ENCODE data around the gene FAM3C.

Gene FAM3C

DNA sequence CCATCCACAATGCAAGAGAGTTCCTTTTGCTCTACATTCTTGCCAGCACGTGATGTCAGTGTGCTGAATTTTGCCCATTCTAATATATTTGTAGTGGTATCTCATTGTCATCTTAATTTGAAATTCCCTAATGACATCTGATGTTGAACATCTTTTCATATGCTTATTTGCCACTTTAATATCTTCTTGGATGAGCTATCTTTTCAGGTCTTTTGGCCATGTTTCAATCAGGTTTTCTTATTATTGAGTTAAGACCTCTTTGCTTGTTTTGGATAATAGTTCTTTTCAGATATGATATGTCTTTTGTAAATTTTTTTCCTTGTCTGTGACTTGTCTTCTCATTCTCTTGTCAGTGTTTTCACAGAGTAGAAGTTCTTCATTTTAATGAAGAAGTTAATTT lies 20.4 kb upstream of the FAM3C start:
- Histone ChIP-seq H3K4me1 (no peaks in the 10 kb centered on the region; the same call in 1 of the 2 replicates), H3K9me3 (no peaks in the 10 kb centered on the region), H3K36me3 (no peaks in the 10 kb centered on the region), H3K4me3 (ENCODE audit: low read depth, low read length) (no peak overlapping the region), H3K27me3 (no peaks in the 10 kb centered on the region)
- no peak for DNase-seq
- TF ChIP-seq, protein P1, sequence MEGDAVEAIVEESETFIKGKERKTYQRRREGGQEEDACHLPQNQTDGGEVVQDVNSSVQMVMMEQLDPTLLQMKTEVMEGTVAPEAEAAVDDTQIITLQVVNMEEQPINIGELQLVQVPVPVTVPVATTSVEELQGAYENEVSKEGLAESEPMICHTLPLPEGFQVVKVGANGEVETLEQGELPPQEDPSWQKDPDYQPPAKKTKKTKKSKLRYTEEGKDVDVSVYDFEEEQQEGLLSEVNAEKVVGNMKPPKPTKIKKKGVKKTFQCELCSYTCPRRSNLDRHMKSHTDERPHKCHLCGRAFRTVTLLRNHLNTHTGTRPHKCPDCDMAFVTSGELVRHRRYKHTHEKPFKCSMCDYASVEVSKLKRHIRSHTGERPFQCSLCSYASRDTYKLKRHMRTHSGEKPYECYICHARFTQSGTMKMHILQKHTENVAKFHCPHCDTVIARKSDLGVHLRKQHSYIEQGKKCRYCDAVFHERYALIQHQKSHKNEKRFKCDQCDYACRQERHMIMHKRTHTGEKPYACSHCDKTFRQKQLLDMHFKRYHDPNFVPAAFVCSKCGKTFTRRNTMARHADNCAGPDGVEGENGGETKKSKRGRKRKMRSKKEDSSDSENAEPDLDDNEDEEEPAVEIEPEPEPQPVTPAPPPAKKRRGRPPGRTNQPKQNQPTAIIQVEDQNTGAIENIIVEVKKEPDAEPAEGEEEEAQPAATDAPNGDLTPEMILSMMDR (IDR thresholded peaks at IDR 0.05; ENCODE audit: low read depth, low read length) = no peak

DNA sequence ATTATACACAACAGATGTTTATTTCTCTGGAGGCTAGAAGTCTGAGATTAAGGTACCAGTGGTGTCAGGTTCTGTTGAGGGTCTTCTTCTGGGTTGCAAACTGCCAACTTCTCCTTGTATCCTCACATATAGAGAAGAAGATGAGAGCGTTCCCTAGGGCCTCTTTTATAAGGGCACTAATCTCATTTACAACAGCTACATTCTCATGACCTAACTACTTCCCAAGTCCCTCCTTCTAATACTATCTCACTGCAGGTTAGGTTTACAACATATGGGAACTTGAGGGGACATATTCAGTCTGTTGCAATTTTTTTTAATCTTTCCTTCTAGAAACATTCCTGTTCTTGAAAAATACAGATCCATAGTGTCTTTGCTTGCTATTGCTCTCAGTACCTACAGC lies 18.3 kb upstream of the FAM3C start:
- Histone ChIP-seq H3K9me3 (no peaks in the 10 kb centered on the region), H3K4me3 (ENCODE audit: low read depth, low read length) (no peak overlapping the region), H3K27me3 (no peaks in the 10 kb centered on the region), H3K36me3 (no peaks in the 10 kb centered on the region), H3K4me1 (no peaks in the 10 kb centered on the region; the same call in 1 of the 2 replicates)
- DNase-seq = no peak
- TF ChIP-seq, protein P1 (IDR thresholded peaks at IDR 0.05; ENCODE audit: low read depth, low read length) = no peak

DNA sequence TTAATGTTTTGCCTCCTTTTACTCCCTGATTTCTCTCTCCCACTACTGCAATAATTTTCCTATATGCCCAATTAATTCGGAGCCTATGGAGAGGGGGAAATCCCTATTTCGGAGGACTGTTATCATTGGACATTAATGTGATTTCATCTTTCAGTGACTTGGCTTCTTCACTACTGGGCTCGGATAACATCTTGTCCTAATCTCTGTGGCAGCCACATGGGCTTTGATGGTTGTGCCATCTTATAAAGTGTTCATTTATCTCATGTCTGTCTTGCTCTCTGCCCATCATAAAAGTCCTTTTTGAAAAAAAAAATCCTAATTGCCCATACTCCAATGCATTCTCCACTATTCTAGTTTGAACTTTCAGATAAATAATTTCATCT lies 15.5 kb upstream of the FAM3C start:
- H3K4me1 ChIP-seq = no peaks in the 10 kb centered on the region; the same call in 1 of the 2 replicates
- no peak overlapping the region for H3K4me3 ChIP-seq (ENCODE audit: low read depth, low read length)
- no peak for DNase-seq
- no peaks in the 10 kb centered on the region for H3K36me3 ChIP-seq
- no peaks in the 10 kb centered on the region for H3K9me3 ChIP-seq
- no peaks in the 10 kb centered on the region for H3K27me3 ChIP-seq
- TF ChIP-seq, protein P1 (IDR thresholded peaks at IDR 0.05; ENCODE audit: low read depth, low read length) = no peak

DNA sequence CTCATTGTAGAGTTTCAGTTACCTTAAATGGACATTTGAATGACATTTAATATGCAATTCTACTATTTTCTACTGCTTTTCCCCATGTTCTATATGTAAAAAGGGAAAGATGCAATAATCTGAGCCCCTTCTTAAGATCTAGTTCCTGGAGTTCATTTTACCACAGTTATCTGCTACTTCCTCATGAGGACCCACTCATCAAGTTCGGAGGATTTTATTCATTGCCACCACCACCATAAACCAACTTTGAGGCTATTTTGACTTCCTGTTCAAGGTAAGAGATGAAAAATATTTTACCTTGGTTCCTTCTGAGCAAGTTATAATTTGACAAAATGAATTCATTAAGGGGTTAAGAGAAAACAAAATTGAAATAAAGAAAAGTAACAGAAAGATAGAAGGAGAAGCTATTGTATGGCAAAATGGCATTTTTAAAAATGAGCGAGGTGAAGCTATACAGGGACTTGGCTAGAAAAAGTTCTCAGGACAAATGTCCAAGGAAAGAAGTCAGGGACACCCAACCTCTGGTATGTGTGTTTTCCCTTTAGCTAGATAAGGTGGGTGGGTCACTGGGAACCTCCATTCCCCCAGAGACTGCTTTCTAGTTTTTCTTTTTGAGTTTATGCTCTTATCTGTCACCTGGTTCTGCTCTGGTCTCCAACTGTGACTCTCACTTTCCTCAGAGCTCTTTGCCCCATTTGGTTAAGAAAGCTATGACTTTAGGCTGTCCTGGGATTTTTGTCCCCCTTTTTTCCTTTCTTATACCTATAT lies 14.9 kb upstream of the FAM3C start:
- no peak overlapping the region for H3K4me3 ChIP-seq (ENCODE audit: low read depth, low read length)
- no peak for DNase-seq
- no peaks in the 10 kb centered on the region for H3K9me3 ChIP-seq
- H3K4me1 ChIP-seq = no peaks in the 10 kb centered on the region; the same call in 1 of the 2 replicates
- no peaks in the 10 kb centered on the region for H3K36me3 ChIP-seq
- no peaks in the 10 kb centered on the region for H3K27me3 ChIP-seq
- TF ChIP-seq, protein P1 (IDR thresholded peaks at IDR 0.05; ENCODE audit: low read depth, low read length) = no peak

DNA sequence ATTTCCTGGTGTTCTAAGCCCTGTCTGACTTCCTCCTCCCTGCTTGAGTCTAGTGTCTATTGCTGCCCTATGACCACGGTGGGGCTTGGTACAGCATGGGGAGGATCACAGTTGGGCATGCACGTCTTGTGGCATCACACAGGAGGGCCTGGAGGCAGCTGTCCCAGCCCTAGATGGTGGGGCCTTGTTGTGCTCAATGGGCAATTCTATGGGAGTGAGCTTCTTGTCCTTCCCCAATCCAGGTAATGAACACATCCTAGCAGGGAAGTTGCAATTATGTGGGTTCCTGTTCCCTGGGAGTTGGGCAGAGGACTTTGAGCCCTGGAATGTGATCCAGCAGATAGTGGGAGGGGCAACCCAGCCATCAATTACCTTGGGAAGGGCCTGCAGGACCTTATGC lies 10.8 kb upstream of the FAM3C start:
- H3K9me3 ChIP-seq = no peaks in the 10 kb centered on the region
- no peak for DNase-seq
- TF ChIP-seq, protein P1 (IDR thresholded peaks at IDR 0.05; ENCODE audit: low read depth, low read length) = no peak
- H3K4me3 ChIP-seq (ENCODE audit: low read depth, low read length) = no peak overlapping the region
- H3K4me1 ChIP-seq = peaks cover 4% of the 10 kb centered on the region
- H3K36me3 ChIP-seq = no peaks in the 10 kb centered on the region
- H3K27me3 ChIP-seq = no peaks in the 10 kb centered on the region

DNA sequence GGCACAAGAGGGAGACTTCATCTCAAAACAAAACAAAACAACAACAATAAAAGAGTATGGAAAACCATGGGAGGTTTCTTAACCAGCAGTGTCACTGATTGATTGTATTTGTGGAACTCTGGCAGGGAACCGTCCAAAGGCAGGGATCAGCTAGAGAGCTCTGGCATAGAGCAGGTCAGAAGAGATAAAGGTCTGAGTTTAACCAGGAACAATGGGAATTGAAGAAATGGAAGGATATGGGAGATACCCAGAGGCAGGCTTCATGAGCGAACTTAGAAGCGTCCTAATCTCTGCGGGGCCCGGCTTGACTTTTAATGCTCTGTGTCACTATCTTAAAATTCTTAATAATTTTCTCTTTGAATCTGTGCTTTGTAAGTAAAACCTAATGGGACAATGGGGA lies 10.4 kb upstream of the FAM3C start:
- Histone ChIP-seq H3K27me3 (no peaks in the 10 kb centered on the region), H3K4me1 (peaks cover 4% of the 10 kb centered on the region; the same call in 1 of the 2 replicates), H3K9me3 (no peaks in the 10 kb centered on the region), H3K36me3 (no peaks in the 10 kb centered on the region), H3K4me3 (ENCODE audit: low read depth, low read length) (no peak overlapping the region)
- no peak for DNase-seq
- TF ChIP-seq, protein P1 (IDR thresholded peaks at IDR 0.05; ENCODE audit: low read depth, low read length) = no peak

All from BE2C (cell line).